Esophagus (tissue), 2 donors: ENCODE results near the gene PIGR. TPM values are rescaled to one million over a fixed set of nuclear protein-coding genes. Genes with fewer than 3 reads are reported as not detected.

Experiments used
- H3K27ac ChIP-seq, 2 donors: one replicate each; pipeline ENCODE4 v1.5.1; 2013; ENCODE audit warnings: low read depth in 2 of 2, mild to moderate bottlenecking in 2 of 2, inconsistent platforms in 1 of 2, low read length in 1 of 2, moderate library complexity in 1 of 2
- H3K27me3 ChIP-seq, 2 donors: one replicate each; pipeline ENCODE4 v1.6.1; 2013; ENCODE audit warnings: low read length in 2 of 2, control low read depth in 1 of 2, mild to moderate bottlenecking in 1 of 2; ENCODE audit not compliant: insufficient read depth in 2 of 2, control insufficient read depth in 1 of 2
- H3K36me3 ChIP-seq, 2 donors: one replicate each; pipeline ENCODE4 v1.6.1; 2013; ENCODE audit warnings: low read length in 1 of 2; ENCODE audit not compliant: control insufficient read depth in 2 of 2, insufficient read depth in 2 of 2
- H3K4me1 ChIP-seq, 2 donors: one replicate each; pipeline ENCODE4 v1.6.1; 2013; ENCODE audit warnings: low read length in 1 of 2; ENCODE audit not compliant: control insufficient read depth in 2 of 2, insufficient read depth in 2 of 2
- H3K4me3 ChIP-seq, 2 donors: one replicate each; pipeline ENCODE4 v1.5.1; 2013; ENCODE audit warnings: low read length in 2 of 2, mild to moderate bottlenecking in 2 of 2, low read depth in 1 of 2, moderate library complexity in 1 of 2
- H3K9me3 ChIP-seq, 2 donors: one replicate each; pipeline ENCODE4 v1.6.1; 2013; ENCODE audit warnings: mild to moderate bottlenecking in 2 of 2, low read depth in 1 of 2, low read length in 1 of 2, moderate library complexity in 1 of 2; ENCODE audit not compliant: control insufficient read depth in 2 of 2, insufficient read depth in 1 of 2
- WGBS, 2 donors: extraction: QIAGEN DNeasy Blood & Tissue Kit; methylation state at CpG; one replicate each; pipeline ENCODE4 v1.1.7; 2013; 5-methylcytosine and 5-hydroxymethylcytosine counted together
- polyA plus RNA-seq, 2 donors: library from polyadenylated mRNA; stranded (reverse); fragments of 200-250 nt; gene quantifications; one replicate each; pipeline ENCODE4 v1.2.3, GENCODE V29; 2013
- donor health status: healthy with polysubstance abuse.
- donor health status: Bipolar disorder and iron deficiency.

PIGR gene
- polyA plus RNA-seq, 2 donors: 0.24 to 1.2 TPM

- Histone ChIP-seq H3K36me3 (no peaks in the 10 kb centered on the region), H3K27ac (no peak overlapping the region), H3K9me3 (no peaks in the 10 kb centered on the region), H3K4me1 (peaks cover 2 to 3% of the 10 kb centered on the region in 2 donors), H3K27me3 (no peaks in the 10 kb centered on the region), H3K4me3 (no peak overlapping the region)
- 74 to 75% methylated on average over 11 of the region's 11 CpGs for WGBS, 2 donors
Observed at GRCh38 chr1:206898089-206898914, 48.0 kb downstream of the PIGR start.

- no peaks in the 10 kb centered on the region for H3K27me3 ChIP-seq
- no peaks in the 10 kb centered on the region for H3K9me3 ChIP-seq
- 76 to 85% methylated on average over 4 of the region's 4 CpGs for WGBS, 2 donors
- no peak within 1 kb of the TSS for H3K4me3 ChIP-seq
- peaks cover 2 to 3% of the 10 kb centered on the region in 2 donors for H3K4me1 ChIP-seq
- no peaks in the 10 kb centered on the region for H3K36me3 ChIP-seq
- H3K27ac ChIP-seq: peak within 1 kb of the TSS in 1 of 2 donors; percentile 25
Observed at GRCh38 chr1:206897175-206897574, 49.1 kb downstream of the PIGR start, which contains the start of gene IL24. Gene IL24, plus strand, starts transcription at chr1:206897443. Its CDS starts 390 bp downstream, at chr1:206897833.

GRCh38 chr1:206896261-206896660 lies 50.0 kb downstream of the PIGR start:
- Histone ChIP-seq H3K4me3 (no peak overlapping the region), H3K9me3 (no peaks in the 10 kb centered on the region), H3K36me3 (no peaks in the 10 kb centered on the region), H3K4me1 (peaks cover 2 to 3% of the 10 kb centered on the region in 2 donors), H3K27ac (peak overlapping the region in 1 of 2 donors; percentile 25), H3K27me3 (no peaks in the 10 kb centered on the region)
- 44 to 63% methylated on average over 3 of the region's 3 CpGs for WGBS, 2 donors

DNA sequence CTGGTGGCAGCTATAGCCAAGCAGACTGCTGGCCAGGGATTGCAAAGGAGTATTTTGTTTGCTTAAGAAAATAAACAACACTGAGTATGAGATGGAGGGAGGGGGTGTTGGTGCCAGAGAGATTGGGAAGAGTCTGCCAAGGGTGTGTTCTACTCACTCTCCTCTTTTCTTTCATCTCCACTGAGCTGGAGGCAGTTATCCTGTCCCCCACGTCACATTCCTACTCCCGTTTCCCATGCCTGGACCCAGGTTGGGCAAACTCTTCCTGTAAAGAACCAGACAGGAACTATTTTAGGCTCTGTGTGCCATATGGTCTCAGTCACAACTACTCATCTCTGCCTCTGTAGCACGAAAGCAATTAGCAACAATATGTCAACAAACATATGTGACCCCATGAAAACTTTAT lies 50.4 kb downstream of the PIGR start:
- WGBS, 2 donors: 25 to 36% methylated on average over 3 of the region's 3 CpGs
- no peaks in the 10 kb centered on the region for H3K9me3 ChIP-seq
- no peaks in the 10 kb centered on the region for H3K27me3 ChIP-seq
- H3K4me3 ChIP-seq: no peak overlapping the region
- no peaks in the 10 kb centered on the region for H3K36me3 ChIP-seq
- H3K4me1 ChIP-seq: peaks cover 2 to 3% of the 10 kb centered on the region in 2 donors
- peak overlapping the region in 1 of 2 donors; percentile 33 for H3K27ac ChIP-seq

- Histone ChIP-seq H3K4me3 (no peak overlapping the region), H3K27ac (peak overlapping the region in 1 of 2 donors; percentile 33), H3K36me3 (no peaks in the 10 kb centered on the region), H3K4me1 (peaks cover 2 to 3% of the 10 kb centered on the region in 2 donors), H3K9me3 (no peaks in the 10 kb centered on the region), H3K27me3 (no peaks in the 10 kb centered on the region)
- 44 to 51% methylated on average over 3 of the region's 3 CpGs for WGBS, 2 donors
Observed at GRCh38 chr1:206895325-206895724, 50.9 kb downstream of the PIGR start.

DNA sequence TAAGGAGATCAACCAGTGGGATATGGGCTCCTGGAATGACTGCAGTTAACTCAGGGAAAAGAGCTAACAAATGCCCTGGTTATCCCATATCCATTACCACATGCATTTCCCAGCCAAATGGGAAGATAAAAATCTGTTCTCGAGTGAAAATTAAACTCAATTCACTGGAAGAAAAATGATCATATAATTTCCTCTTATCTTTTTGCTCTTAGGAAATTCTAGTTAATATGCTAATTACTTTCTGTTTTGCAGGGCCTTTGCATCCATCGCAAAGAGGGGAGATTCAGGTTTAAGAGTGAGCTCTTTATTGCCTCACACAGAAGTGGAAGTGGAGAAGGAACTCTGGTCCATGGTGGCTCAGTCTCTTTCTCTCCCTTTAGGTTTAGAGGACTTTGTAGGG lies 52.9 kb downstream of the PIGR start:
- 71 to 77% methylated on average over 2 of the region's 2 CpGs for WGBS, 2 donors
- H3K9me3 ChIP-seq: no peaks in the 10 kb centered on the region
- H3K4me1 ChIP-seq: peaks cover 0 to 3% of the 10 kb centered on the region in 2 donors
- H3K4me3 ChIP-seq: no peak overlapping the region
- no peaks in the 10 kb centered on the region for H3K36me3 ChIP-seq
- H3K27me3 ChIP-seq: no peaks in the 10 kb centered on the region
- no peak overlapping the region for H3K27ac ChIP-seq

DNA sequence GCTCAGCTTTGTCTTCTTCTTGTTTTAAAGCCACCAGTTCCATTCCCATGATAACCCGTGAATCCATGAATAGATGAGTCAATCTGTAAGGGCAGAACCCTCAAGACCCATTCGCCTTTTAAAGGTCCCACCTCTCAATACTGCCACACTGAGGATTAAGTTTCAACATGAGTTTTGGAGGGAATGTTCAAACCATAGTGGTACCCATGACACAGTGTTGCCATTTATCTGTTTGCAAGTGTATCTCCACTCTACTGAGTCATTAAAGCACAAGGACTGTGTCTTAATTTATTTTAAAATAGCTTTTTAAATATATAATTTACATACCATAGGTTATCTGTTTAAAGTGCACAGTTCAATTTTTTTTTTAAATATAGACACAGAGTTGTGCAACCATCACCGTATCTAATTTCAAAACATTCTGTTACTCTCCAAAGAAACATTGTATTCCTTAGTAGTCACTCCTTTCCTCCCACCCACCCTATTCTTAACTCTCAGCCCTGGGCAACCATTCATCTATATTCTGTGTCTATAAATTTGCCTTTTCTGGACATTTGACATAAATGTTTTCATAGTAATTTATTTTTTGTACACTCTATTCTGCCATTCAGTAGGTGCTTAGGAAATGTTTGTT lies 53.8 kb downstream of the PIGR start:
- Histone ChIP-seq H3K27me3 (no peaks in the 10 kb centered on the region), H3K4me3 (no peak overlapping the region), H3K36me3 (no peaks in the 10 kb centered on the region), H3K9me3 (no peaks in the 10 kb centered on the region), H3K4me1 (peaks cover 0 to 3% of the 10 kb centered on the region in 2 donors), H3K27ac (no peak overlapping the region)
- 76 to 89% methylated on average over 3 of the region's 3 CpGs for WGBS, 2 donors

GRCh38 chr1:206891412-206891811 lies 54.9 kb downstream of the PIGR start:
- no peaks in the 10 kb centered on the region for H3K36me3 ChIP-seq
- no peaks in the 10 kb centered on the region for H3K9me3 ChIP-seq
- H3K27ac ChIP-seq: no peak overlapping the region
- no peak overlapping the region for H3K4me3 ChIP-seq
- no peaks in the 10 kb centered on the region for H3K27me3 ChIP-seq
- 69 to 73% methylated on average over 1 of the region's 1 CpG for WGBS, 2 donors
- H3K4me1 ChIP-seq: peaks cover 0 to under 1% of the 10 kb centered on the region in 2 donors

- Histone ChIP-seq H3K36me3 (no peaks in the 10 kb centered on the region), H3K4me3 (no peak overlapping the region), H3K9me3 (no peaks in the 10 kb centered on the region), H3K4me1 (no peaks in the 10 kb centered on the region), H3K27me3 (no peaks in the 10 kb centered on the region), H3K27ac (no peak overlapping the region)
- 50 to 60% methylated on average over 15 of the region's 15 CpGs for WGBS, 2 donors
Observed at GRCh38 chr1:206890125-206891060, 55.9 kb downstream of the PIGR start.
